Coronary artery (tissue), 2 donors: ENCODE results near the gene ROCK1.
"Not testable (repeated sequence)": the region's sequence is repeated elsewhere in the genome, so short reads cannot be mapped to it uniquely, and the experiment has no call there.

Experiments
- DNase-seq: peaks from one replicate; pipeline ENCODE4 v3.0.0-alpha.2; 2017; ENCODE audit warnings: low spot score
- H3K27ac ChIP-seq, 2 donors: fragments of 200-600 bp; sonication (generic); one replicate each; pipeline ENCODE4 v1.5.1; 2016 to 2019
- H3K4me3 ChIP-seq: fragments of 200-600 bp; sonication (generic); 2 replicates; pipeline ENCODE4 v1.5.1; 2016; ENCODE audit warnings: mild to moderate bottlenecking, moderate library complexity
- TF ChIP-seq, protein P1 (sequence below): fragments of 200-600 bp; sonication (generic); IDR thresholded peaks from one replicate; pipeline ENCODE4 v1.5.1; 2019; ENCODE audit warnings: antibody characterized with exemption

Gene ROCK1

DNA sequence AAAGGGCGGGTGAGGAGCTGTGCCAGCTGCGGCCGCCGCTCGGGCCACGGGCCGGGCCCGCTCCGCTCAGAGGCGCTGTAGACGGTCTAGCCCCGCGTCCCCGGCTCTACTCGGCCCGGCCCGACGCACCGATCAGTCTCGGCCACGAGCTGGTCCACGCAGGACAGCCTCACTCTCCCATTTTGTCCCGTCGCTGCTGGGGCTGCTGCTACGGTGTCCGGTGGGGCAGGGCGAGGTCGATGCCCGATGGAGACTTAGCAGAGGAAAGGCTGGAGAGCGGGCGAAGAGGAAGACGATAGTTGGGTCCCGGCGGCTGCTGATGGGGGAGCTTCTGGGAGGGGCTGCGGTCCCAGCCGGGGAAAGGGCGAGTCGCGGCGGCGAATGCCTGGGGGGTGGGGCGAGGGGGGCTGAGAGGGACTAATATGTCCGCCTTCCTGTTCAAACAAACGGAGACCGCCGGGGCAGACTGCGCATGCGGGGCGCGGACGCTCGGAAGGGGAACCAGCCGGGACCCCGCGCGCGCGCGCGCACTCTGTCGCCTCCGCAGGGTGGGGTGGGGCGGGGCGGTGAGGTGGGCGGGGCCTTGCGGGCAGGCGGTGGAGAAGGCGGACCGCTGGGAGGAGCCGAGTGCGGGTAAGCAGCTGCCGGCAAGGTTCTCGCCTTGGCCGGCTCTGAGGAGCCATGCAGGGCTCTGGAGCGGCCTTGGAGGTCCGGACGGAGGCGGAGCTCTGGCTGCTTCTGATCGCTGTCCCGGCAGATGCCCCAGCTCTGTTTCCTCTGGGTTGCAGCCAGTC is at the start of gene ROCK1:
Gene ROCK1 (minus strand): TSS at position 468 of the 794 bp plus-strand sequence. CDS start 903 bp downstream, outside the sequence.
- Histone ChIP-seq H3K27ac (peak within 1 kb of the TSS; percentile 96 to 98), H3K4me3 (peak within 1 kb of the TSS; percentile 89)
- peak; percentile 99 for DNase-seq
- TF ChIP-seq, protein P1, sequence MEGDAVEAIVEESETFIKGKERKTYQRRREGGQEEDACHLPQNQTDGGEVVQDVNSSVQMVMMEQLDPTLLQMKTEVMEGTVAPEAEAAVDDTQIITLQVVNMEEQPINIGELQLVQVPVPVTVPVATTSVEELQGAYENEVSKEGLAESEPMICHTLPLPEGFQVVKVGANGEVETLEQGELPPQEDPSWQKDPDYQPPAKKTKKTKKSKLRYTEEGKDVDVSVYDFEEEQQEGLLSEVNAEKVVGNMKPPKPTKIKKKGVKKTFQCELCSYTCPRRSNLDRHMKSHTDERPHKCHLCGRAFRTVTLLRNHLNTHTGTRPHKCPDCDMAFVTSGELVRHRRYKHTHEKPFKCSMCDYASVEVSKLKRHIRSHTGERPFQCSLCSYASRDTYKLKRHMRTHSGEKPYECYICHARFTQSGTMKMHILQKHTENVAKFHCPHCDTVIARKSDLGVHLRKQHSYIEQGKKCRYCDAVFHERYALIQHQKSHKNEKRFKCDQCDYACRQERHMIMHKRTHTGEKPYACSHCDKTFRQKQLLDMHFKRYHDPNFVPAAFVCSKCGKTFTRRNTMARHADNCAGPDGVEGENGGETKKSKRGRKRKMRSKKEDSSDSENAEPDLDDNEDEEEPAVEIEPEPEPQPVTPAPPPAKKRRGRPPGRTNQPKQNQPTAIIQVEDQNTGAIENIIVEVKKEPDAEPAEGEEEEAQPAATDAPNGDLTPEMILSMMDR = no peak

DNA sequence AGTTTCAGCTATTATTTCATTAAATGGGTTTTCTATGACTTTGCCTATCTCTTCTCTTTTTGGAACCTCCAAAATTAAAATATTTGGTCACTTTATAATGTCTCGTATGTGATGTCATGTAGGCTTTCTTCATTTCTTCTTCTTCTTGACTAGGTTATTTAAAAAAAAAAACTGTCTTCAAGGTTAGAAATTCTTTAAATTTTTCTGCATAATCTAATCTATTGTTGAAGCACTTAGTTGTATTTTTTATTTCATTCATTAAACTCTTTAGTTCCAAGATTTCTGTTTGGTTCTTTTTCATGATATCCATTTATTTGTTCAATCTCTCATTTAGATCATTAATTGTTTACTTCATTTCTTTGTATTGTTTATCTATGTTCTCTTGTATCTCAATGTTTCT is 43.8 kb upstream of the ROCK1 start:
- Histone ChIP-seq H3K4me3 (no peak overlapping the region), H3K27ac (no peak overlapping the region)
- TF ChIP-seq, protein P1 = no peak
- DNase-seq = no peak

DNA sequence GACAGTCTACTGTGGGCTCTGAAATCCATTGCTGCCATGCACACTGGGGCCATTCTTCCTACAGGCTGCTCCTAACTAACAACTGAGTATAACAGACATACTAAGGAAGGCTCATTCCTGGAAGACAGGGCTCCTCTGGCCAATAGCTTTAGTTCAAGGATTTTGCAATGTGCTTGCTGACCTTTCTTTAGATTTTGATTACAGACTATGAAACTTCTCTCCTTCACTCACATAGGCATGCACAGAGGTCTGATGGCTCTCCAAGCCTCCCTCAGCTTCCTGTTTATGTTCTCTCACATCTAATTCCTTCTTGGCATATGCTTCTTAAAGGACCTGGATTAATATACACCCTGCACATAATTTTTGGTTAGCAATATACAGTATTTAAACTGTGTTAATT is 34.4 kb upstream of the ROCK1 start:
- H3K4me3 ChIP-seq = no peak overlapping the region
- TF ChIP-seq, protein P1 = no peak
- H3K27ac ChIP-seq = no peak overlapping the region
- no peak for DNase-seq

DNA sequence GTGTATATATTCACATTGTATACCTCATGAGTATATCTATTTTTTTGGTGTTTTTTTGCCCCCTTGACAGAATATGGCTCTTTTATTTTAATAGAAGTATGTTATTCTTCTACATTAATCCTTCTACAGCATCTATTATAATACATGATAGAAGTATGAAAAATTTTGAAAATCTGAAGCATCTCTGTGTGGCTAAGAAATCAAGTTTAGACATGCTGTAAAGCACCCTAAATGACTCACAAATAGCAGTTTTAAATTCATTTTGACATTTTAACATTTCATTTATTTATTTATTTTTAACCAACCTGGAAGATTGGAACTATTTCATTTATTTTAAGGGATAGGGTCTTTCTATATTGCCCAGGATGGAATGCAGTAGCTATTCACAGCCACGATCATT is 33.8 kb upstream of the ROCK1 start:
- Histone ChIP-seq H3K27ac (no peak overlapping the region), H3K4me3 (no peak overlapping the region)
- DNase-seq = no peak
- TF ChIP-seq, protein P1 = no peak

DNA sequence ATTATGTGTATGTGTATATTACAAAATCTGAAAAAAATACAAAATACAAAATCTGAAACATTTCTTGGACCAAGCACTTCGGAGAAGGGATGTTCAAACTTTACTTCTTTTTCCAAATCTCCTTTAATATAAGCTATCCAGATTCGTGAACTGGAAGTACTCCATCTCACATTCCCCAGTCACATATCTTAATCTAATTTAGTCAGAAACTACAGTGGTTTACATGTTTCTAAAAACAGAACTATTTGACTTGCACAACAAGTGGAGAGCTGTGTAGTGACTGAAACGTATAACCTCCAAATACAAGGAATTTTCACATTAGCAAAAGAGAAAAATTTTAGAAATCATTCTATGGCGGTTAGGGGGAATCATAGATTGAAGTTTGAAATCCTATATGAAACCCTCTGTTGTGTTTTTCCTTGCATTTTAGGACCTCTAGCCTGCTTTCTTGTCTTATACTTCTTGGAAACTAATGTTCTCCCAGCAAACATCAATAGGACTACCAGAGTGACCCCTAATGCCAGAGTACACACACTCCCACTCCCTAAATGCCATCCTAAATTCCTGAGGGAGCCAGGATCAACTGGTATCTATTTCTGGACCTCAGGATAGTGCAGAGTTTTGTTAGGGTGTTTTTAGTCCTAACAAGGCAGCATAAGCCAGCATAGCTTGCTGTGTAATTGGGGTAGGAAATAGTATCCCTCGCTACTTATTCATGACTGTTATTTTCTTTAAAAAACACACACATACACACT is 30.2 kb upstream of the ROCK1 start:
- DNase-seq = no peak
- peak overlapping the region; percentile 66 to 81 for H3K27ac ChIP-seq
- H3K4me3 ChIP-seq = peak overlapping the region; percentile 27
- TF ChIP-seq, protein P1 = no peak

DNA sequence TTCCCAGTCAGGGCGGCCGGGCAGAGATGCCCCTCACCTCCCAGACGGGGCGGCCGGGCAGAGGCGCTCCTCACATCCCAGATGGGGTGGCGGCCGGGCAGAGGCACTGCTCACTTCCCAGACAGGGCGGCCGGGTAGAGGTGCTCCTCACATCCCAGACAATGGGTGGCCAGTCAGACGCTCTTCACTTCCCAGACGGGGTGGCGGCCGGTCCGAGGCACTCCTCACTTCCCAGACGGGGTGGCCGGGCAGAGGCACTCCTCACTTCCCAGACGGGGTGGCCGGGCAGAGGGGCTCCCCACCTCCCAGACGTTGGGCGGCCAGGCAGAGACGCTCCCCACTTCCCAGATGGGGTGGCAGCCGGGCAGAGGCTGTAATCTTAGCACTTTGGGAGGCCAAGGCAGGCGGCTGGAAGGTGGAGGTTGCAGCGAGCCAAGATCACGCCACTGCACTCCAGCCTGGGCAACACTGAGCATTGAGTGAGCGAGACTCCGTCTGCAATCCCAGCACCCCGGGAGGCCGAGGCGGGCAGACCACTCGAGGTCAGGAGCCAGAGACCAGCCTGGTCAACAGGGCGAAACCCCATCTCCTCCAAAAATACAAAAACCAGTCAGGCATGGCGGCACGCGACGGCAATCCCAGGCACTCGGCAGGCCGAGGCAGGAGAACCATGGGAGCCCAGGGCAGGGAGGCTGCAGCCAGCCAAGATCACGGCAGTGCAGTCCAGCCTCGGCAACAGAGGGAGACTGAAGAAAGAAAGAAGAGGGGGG is 26.3 kb upstream of the ROCK1 start:
- not testable (repeated sequence) for DNase-seq, H3K27ac ChIP-seq, H3K4me3 ChIP-seq

DNA sequence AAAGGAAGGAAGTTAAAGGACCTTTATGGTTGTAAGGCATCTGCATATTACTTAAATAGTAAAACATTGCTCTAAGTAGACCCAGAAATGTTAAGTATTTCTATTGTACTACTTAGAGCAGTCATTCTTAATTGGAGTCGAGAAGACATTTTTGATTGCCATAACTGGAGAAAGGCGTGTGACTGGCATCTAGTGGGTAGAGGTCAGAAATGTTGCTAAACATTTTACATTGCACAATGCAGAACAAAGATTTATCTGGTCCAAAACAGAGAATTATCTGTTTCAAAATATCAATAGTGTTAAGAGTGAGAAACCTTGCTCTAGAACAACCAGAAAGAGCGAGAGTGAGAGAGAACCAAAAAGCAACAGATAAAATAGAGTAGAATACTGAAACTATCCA is 23.3 kb upstream of the ROCK1 start:
- Histone ChIP-seq H3K27ac (no peak overlapping the region), H3K4me3 (no peak overlapping the region)
- TF ChIP-seq, protein P1 = no peak
- no peak for DNase-seq
